GM12801 (cell line): ENCODE results near the gene C6orf141.

Experiments used
- TF ChIP-seq, protein P1 (sequence below): IDR thresholded peaks from one replicate; pipeline ENCODE4 v1.5.1; 2011; ENCODE audit warnings: control low read depth; ENCODE audit not compliant: insufficient read length; ENCODE audit errors: extremely low read depth

The C6orf141 gene

DNA sequence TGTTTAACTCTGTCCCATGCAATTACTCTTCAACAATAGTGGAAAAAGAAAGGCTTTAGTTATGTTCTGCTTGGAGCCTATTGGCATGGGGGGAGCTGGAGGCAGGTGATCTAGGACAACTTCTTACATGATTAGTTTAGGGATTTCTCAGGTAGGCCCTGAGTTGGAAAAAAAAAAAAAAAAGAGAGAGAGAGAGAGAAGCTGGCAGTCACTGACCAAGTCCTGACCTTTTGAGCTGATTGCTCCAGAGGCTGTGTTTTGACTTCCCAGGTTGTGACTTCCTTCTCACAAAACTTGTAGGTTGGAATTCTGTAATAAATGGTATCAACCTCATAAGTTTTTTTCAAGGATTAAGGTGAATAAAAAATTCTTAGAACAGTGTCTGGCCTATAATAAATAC, 7.8 kb downstream of the C6orf141 start:
- TF ChIP-seq, protein P1, sequence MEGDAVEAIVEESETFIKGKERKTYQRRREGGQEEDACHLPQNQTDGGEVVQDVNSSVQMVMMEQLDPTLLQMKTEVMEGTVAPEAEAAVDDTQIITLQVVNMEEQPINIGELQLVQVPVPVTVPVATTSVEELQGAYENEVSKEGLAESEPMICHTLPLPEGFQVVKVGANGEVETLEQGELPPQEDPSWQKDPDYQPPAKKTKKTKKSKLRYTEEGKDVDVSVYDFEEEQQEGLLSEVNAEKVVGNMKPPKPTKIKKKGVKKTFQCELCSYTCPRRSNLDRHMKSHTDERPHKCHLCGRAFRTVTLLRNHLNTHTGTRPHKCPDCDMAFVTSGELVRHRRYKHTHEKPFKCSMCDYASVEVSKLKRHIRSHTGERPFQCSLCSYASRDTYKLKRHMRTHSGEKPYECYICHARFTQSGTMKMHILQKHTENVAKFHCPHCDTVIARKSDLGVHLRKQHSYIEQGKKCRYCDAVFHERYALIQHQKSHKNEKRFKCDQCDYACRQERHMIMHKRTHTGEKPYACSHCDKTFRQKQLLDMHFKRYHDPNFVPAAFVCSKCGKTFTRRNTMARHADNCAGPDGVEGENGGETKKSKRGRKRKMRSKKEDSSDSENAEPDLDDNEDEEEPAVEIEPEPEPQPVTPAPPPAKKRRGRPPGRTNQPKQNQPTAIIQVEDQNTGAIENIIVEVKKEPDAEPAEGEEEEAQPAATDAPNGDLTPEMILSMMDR, result no peak

GRCh38 chr6:49563006-49563886, 12.8 kb downstream of the C6orf141 start:
- TF ChIP-seq, protein P1, result no peak

DNA sequence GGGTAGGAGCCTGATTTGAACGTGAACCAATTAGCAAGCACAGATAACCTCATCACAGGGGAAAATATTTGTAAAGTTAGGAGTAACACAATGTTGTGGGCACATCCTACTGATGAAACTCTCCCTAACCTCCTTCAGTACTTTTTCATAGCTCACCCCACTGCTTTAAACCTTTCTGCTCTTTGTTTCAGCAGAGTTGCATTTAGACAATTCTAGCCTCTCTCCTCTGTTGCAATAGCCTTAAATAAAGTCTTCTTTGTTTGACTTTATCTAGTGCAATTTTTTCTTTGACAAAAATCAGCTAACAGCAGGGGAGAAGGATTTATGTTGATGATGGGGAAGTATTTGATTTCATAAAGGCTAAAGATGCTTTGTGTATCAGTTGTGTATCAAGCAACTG, 14.1 kb downstream of the C6orf141 start:
- TF ChIP-seq, protein P1, result no peak

GRCh38 chr6:49565261-49565660, 14.8 kb downstream of the C6orf141 start:
- TF ChIP-seq, protein P1, result no peak

DNA sequence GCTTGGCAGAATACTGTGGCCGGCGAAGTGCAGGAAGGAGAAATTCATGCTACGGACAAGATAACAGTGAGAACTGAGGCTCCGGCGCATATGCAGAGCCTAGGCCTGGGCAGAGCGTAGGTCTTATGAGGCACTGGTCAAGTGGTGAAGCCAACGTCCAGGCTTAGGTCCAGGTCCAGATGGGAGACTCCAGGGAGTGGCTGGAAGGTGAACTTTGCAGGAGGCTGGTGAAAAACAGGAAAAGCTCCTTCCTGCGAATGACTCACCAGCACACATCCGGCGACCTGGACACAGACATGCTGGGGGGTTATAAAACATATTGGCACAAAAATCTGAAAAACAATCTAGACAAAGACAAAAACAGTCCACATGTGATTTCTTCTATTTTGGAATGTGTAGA, 15.4 kb downstream of the C6orf141 start:
- TF ChIP-seq, protein P1, result no peak

DNA sequence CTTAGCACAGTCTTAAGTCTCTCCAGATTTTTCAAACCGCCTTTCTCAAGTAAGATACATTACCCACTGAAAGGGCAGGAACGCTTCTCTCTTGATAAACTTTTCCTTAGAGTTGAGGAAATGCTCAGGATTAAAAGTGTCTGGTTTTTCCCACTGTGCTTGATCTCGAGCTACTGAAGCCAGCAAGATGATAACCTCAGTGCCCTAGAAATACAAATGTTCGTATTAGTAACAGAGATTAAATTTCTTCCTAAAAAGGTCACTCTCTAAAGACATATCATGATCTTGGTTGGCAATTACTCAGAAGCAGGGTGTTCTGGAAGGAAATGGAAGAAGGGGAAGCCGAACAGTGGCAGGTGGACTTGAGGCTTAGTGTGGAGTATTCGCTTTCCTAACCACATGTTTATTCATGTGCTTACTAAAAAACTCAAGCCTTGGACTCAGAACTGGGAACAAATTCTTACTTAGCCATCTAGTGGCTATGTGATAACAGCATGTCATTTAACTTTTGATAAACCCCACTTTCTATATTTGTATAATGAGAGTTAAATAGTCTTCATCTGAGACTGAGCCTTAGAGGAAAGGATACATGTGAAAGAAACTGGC, 20.1 kb downstream of the C6orf141 start:
- TF ChIP-seq, protein P1, result no peak

DNA sequence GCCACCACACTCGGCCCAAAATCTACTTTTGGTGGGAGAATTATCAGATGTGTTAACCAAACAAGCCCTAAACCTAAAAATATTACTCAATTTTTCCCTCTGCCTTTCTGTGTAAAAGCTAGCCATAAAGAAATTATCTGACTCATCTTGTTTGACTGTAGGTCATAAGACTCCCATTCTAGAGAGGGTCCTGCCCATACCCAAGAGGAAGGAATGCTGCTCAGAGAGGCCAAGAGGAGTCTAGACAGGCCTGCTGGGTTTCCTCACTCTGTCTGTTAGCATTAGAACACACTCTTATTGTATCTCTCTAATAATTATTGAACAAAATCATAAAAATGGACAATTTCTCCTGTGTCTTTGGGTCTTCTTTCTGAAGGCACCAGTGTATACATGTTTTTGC, 26.1 kb downstream of the C6orf141 start:
- TF ChIP-seq, protein P1, result no peak
